Spleen (tissue), 11 donors: Measurements from ENCODE around the gene IMPDH1. TPM values are rescaled to one million over a fixed set of nuclear protein-coding genes. Genes with fewer than 3 reads are reported as not detected.

Experiments
- DNase-seq: peaks from one replicate; pipeline ENCODE4 v3.0.0-alpha.2; 2020
- H3K27ac ChIP-seq, 8 donors: fragments of 200-600 bp; sonication (generic) in 7 of 8; 1 replicate in 4 of 8; 2 replicates in 4 of 8; pipeline versions ENCODE4 v1.5.0 to v1.8.0; 2016 to 2021; ENCODE audit warnings: inconsistent platforms in 4 of 8, mild to moderate bottlenecking in 4 of 8, moderate library complexity in 1 of 8
- H3K27me3 ChIP-seq, 7 donors: fragments of 200-600 bp; sonication (generic) in 6 of 7; replicated peaks in 1 of 7; 1 replicate in 4 of 7; 2 replicates in 3 of 7; pipeline versions ENCODE4 v1.5.0 to v1.8.0; 2016 to 2021; ENCODE audit warnings: inconsistent platforms in 3 of 7, mild to moderate bottlenecking in 1 of 7
- H3K36me3 ChIP-seq, 6 donors: fragments of 200-600 bp; sonication (generic) in 5 of 6; 1 replicate in 4 of 6; 2 replicates in 2 of 6; pipeline versions ENCODE4 v1.5.0 to v1.8.0; 2016 to 2021; ENCODE audit warnings: inconsistent platforms in 2 of 6
- H3K4me1 ChIP-seq, 6 donors: fragments of 200-600 bp; sonication (generic) in 5 of 6; 1 replicate in 3 of 6; 2 replicates in 3 of 6; pipeline versions ENCODE4 v1.5.0 to v1.8.0; 2016 to 2021; ENCODE audit warnings: inconsistent platforms in 3 of 6
- H3K4me3 ChIP-seq, 8 donors: fragments of 200-600 bp; sonication (generic) in 7 of 8; 1 replicate in 4 of 8; 2 replicates in 4 of 8; pipeline versions ENCODE4 v1.5.0 to v1.8.0; 2016 to 2021; ENCODE audit warnings: inconsistent platforms in 4 of 8, mild to moderate bottlenecking in 4 of 8, moderate library complexity in 2 of 8
- H3K9me3 ChIP-seq, 8 donors: fragments of 200-600 bp; sonication (generic) in 7 of 8; 1 replicate in 4 of 8; 2 replicates in 4 of 8; pipeline versions ENCODE4 v1.5.0 to v1.8.0; 2016 to 2021; ENCODE audit warnings: inconsistent platforms in 4 of 8
- POLR2A ChIP-seq, 3 donors: fragments of 450-650 bp; IDR thresholded peaks; one replicate each; pipeline ENCODE4 v1.5.1; 2017; ENCODE audit warnings: antibody characterized with exemption in 3 of 3, mild to moderate bottlenecking in 1 of 3
- POLR2AphosphoS5 ChIP-seq, 3 donors: sonication (generic); formaldehyde crosslinking; IDR thresholded peaks; one replicate each; pipeline ENCODE4 v1.5.1; 2017; ENCODE audit warnings: antibody characterized with exemption in 3 of 3
- WGBS, 5 donors: extraction: QIAGEN DNeasy Blood & Tissue Kit in 3 of 5; methylation state at CpG; one replicate each; pipeline versions ENCODE4 v1.1.5 to v1.1.7; 2013 to 2018; 5-methylcytosine and 5-hydroxymethylcytosine counted together
- intact Hi-C: fragments of 100-400 bp; cut with DNase I; formaldehyde crosslinking; loops from one replicate; pipeline ENCODE4 v1.15.0; 2023; ENCODE audit warnings: low total_unique reads
- polyA plus RNA-seq, 3 donors: library from polyadenylated mRNA; stranded (reverse); fragments of 200-250 nt; gene quantifications; one replicate each; pipeline ENCODE4 v1.2.1, GENCODE V29; 2013
- total RNA-seq, 7 donors: library from RNA; depleted of rRNA in 3 of 7; stranded (reverse); fragments of >200 nt in 3 of 7; fragmentation: NEBNext Ultra II Directional in 4 of 7; extraction: Animal tissue kit (Norgen Biotek cat#: 25700) in 4 of 7; gene quantifications; one replicate each; pipeline versions ENCODE4 v1.1.0 to v1.2.1, GENCODE V29; 2016 to 2021
- TF ChIP-seq, protein P1 (sequence below), 11 experiments: fragments of 200-600 bp in 7 of 11; fragments of 450-650 bp in 4 of 11; sonication (generic) in 4 of 11; IDR thresholded peaks in 8 of 11; conservative IDR thresholded peaks in 3 of 11; 1 replicate in 7 of 11; 2 replicates in 4 of 11; pipeline versions ENCODE4 v1.4.0 to v1.8.0; 2016 to 2021; ENCODE audit warnings: antibody characterized with exemption in 11 of 11, inconsistent platforms in 4 of 11, mild to moderate bottlenecking in 1 of 11
- donor health status: healthy with polysubstance abuse.
- donor health status: DM: no; HTN: no; CAD: no; lungs with moderate emphysema.
- donor health status: DM: no; HTN: no; CAD: no.
- donor health status: Bipolar disorder and iron deficiency.
- donor health status: healthy.
- donor health status: DM: no; HTN: no; CAD: no.
- donor health status: DM: yes; HTN: yes; CAD: no.

The IMPDH1 gene
- total and polyA plus RNA-seq, 10 donors = 29.9 to 120 (median 83.1) TPM

DNA sequence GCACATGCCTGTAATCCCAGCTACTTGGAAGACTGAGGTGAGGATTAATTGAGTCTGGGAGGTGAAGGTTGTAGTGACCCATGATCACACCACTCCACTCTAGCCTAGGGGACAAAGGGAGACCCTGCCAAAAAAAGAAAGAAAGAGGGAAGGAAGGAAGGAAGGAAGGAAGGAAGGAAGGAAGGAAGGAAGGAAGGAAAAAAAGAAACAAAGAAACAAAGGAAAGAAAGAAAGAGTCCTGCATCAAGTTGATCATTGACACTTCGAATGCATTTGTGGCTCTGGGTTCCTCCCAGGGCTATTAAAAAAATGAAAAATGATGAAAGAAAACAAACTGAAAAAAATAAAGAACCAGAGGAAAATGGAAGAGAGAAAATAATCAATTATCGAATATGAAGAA lies 44.4 kb downstream of the IMPDH1 start:
- intact Hi-C loops = no loop called here
- Histone ChIP-seq H3K36me3 (no peaks in the 10 kb centered on the region), H3K27ac (no peak overlapping the region), H3K4me3 (no peak overlapping the region), H3K9me3 (no peaks in the 10 kb centered on the region), H3K27me3 (peaks cover 0 to 61% (median 15%) of the 10 kb centered on the region in 7 donors), H3K4me1 (peaks cover 3 to 28% (median 15%) of the 10 kb centered on the region in 6 donors)
- no peak for DNase-seq
- no peak for TF ChIP-seq POLR2A (IDR thresholded peaks at IDR 0.05)
- no peak for TF ChIP-seq POLR2AphosphoS5 (IDR thresholded peaks at IDR 0.05)
- TF ChIP-seq, protein P1, sequence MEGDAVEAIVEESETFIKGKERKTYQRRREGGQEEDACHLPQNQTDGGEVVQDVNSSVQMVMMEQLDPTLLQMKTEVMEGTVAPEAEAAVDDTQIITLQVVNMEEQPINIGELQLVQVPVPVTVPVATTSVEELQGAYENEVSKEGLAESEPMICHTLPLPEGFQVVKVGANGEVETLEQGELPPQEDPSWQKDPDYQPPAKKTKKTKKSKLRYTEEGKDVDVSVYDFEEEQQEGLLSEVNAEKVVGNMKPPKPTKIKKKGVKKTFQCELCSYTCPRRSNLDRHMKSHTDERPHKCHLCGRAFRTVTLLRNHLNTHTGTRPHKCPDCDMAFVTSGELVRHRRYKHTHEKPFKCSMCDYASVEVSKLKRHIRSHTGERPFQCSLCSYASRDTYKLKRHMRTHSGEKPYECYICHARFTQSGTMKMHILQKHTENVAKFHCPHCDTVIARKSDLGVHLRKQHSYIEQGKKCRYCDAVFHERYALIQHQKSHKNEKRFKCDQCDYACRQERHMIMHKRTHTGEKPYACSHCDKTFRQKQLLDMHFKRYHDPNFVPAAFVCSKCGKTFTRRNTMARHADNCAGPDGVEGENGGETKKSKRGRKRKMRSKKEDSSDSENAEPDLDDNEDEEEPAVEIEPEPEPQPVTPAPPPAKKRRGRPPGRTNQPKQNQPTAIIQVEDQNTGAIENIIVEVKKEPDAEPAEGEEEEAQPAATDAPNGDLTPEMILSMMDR (IDR thresholded peaks at IDR 0.05 in 8 of 11, conservative IDR thresholded peaks at IDR 0.05 in 3 of 11) = no peak
- 86 to 94% (median 89%) methylated on average over 2 of the region's 2 CpGs for WGBS, 5 donors

- Histone ChIP-seq H3K4me3 (no peak overlapping the region), H3K9me3 (no peaks in the 10 kb centered on the region), H3K4me1 (peaks cover 3 to 39% (median 19%) of the 10 kb centered on the region in 6 donors), H3K27me3 (peaks cover 0 to 72% (median 19%) of the 10 kb centered on the region in 7 donors), H3K36me3 (no peaks in the 10 kb centered on the region), H3K27ac (no peak overlapping the region)
- no peak for TF ChIP-seq POLR2A (IDR thresholded peaks at IDR 0.05)
- TF ChIP-seq, protein P1 (IDR thresholded peaks at IDR 0.05 in 8 of 11, conservative IDR thresholded peaks at IDR 0.05 in 3 of 11) = no peak
- TF ChIP-seq POLR2AphosphoS5 (IDR thresholded peaks at IDR 0.05) = no peak
- 80 to 87% (median 81%) methylated on average over 4 of the region's 4 CpGs for WGBS, 5 donors
- no peak for DNase-seq
- intact Hi-C loops = no loop called here
Measured at GRCh38 chr7:128364166-128364870, 45.5 kb downstream of the IMPDH1 start.

DNA sequence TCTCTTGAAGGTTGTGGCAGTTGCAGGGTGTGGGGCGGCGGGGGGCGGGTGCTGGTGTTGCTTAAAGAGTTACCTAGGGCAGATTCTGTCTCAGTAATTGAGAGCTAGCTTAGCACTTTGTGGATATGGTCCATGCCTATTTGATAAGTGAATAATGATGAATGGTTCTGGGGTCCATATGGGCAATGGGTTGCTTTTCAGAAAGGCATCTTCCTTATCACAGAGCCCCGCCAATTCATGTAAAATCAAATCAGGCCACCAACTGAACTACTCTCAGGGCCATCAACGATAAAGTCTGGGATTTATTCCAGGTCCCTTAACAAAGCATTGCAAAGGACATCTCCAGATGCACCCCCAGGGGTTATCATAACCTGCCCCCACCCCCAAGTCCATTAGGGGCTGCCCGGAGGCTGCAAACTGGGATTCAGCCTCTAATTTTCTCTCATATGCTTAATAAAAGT lies 46.5 kb downstream of the IMPDH1 start:
- TF ChIP-seq, protein P1 (IDR thresholded peaks at IDR 0.05 in 8 of 11, conservative IDR thresholded peaks at IDR 0.05 in 3 of 11) = no peak
- TF ChIP-seq POLR2A (IDR thresholded peaks at IDR 0.05) (no peak), POLR2AphosphoS5 (IDR thresholded peaks at IDR 0.05) (no peak)
- Histone ChIP-seq H3K27ac (no peak overlapping the region), H3K4me1 (peaks cover 3 to 48% (median 19%) of the 10 kb centered on the region in 6 donors), H3K36me3 (no peaks in the 10 kb centered on the region), H3K9me3 (no peaks in the 10 kb centered on the region), H3K4me3 (no peak overlapping the region), H3K27me3 (peaks cover 0 to 78% (median 19%) of the 10 kb centered on the region in 7 donors)
- DNase-seq = no peak
- intact Hi-C loops = no loop called here
- 83 to 93% (median 86%) methylated on average over 6 of the region's 6 CpGs for WGBS, 5 donors

DNA sequence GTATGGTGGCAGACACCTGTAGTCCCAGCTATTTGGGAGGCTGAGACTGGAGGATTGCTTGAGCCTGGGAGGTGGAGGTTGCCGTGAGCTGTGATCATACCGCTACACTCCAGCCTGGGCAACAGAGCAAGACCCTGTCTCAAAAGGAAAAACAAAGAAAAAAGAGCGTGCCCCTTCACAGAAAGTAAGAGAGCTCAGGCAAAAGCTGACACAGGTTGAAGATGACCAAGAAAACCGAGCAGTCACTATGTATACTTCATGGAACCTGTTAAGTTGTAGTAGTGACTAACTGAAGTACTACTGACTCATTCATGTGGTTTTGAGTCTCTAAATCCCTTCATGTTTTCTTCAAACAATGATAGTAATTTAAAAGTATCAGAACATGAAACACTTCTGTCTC lies 47.1 kb downstream of the IMPDH1 start:
- no peak overlapping the region for H3K27ac ChIP-seq
- intact Hi-C loops = no loop called here
- no peaks in the 10 kb centered on the region for H3K36me3 ChIP-seq
- no peak for DNase-seq
- H3K27me3 ChIP-seq = peaks cover 0 to 75% (median 19%) of the 10 kb centered on the region in 7 donors
- TF ChIP-seq POLR2A (IDR thresholded peaks at IDR 0.05) (no peak), POLR2AphosphoS5 (IDR thresholded peaks at IDR 0.05) (no peak)
- TF ChIP-seq, protein P1 (IDR thresholded peaks at IDR 0.05 in 8 of 11, conservative IDR thresholded peaks at IDR 0.05 in 3 of 11) = no peak
- 79 to 91% (median 82%) methylated on average over 4 of the region's 4 CpGs for WGBS, 5 donors
- H3K9me3 ChIP-seq = no peaks in the 10 kb centered on the region
- no peak overlapping the region for H3K4me3 ChIP-seq
- peaks cover 3 to 52% (median 19%) of the 10 kb centered on the region in 6 donors for H3K4me1 ChIP-seq
